A673 (cell line): ENCODE results near the gene CAPZB. TPM values are rescaled to one million over a fixed set of nuclear protein-coding genes. Genes with fewer than 3 reads are reported as not detected.

Experiments used
- BruUV-seq: library from RNA; stranded (reverse); fragments of 400-500 nt; replicated peaks from 2 replicates; lab custom pipeline; 2021; lab: Mats Ljungman, UMichigan
- CTCF ChIA-PET: fragments of 300-600 bp; sonication (Branson Sonifier 250); formaldehyde crosslinking; loops from one replicate; lab custom pipeline; 2022; ENCODE audit warnings: antibody characterized with exemption; lab: Charles Lee
- POLR2A ChIA-PET: fragments of 300-600 bp; sonication (Branson Sonifier 250); formaldehyde crosslinking; loops from one replicate; lab custom pipeline; 2022; ENCODE audit warnings: antibody characterized with exemption; ENCODE audit not compliant: low non-redundant PET; lab: Charles Lee
- DNase-seq: peaks from one replicate; pipeline ENCODE4 v3.0.0-alpha.2; 2015; ENCODE audit warnings: low spot score
- H3K27ac ChIP-seq: fragments of 200-600 bp; sonication (generic); 2 replicates; pipeline ENCODE4 v1.5.1; 2016; ENCODE audit warnings: mixed run types, low read depth, mild to moderate bottlenecking, mixed read lengths, antibody characterized with exemption, low read length; ENCODE audit not compliant: poor library complexity, severe bottlenecking
- H3K27me3 ChIP-seq: fragments of 200-600 bp; sonication (generic); replicated peaks from 2 replicates; pipeline ENCODE4 v1.6.1; 2017; ENCODE audit warnings: mixed run types, low read depth, mild to moderate bottlenecking, mixed read lengths, antibody characterized with exemption, low read length; ENCODE audit not compliant: insufficient read depth, poor library complexity
- H3K36me3 ChIP-seq: fragments of 200-600 bp; sonication (generic); 2 replicates; pipeline ENCODE4 v1.6.1; 2016; ENCODE audit warnings: mixed run types, mild to moderate bottlenecking, mixed read lengths, antibody characterized with exemption, low read length; ENCODE audit not compliant: insufficient read depth, poor library complexity, severe bottlenecking
- H3K4me1 ChIP-seq: fragments of 200-600 bp; sonication (generic); 2 replicates; pipeline ENCODE4 v1.6.1; 2017; ENCODE audit warnings: mixed run types, mild to moderate bottlenecking, mixed read lengths, antibody characterized with exemption, low read length; ENCODE audit not compliant: insufficient read depth, poor library complexity, severe bottlenecking
- H3K4me3 ChIP-seq: fragments of 200-600 bp; sonication (generic); 2 replicates; pipeline ENCODE4 v1.5.1; 2016; ENCODE audit warnings: low read depth, mixed run types, mild to moderate bottlenecking, mixed read lengths, low read length; ENCODE audit not compliant: poor library complexity, severe bottlenecking
- H3K9me3 ChIP-seq: fragments of 200-600 bp; sonication (generic); 2 replicates; pipeline ENCODE4 v1.6.1; 2016; ENCODE audit warnings: mixed run types, low read depth, mild to moderate bottlenecking, mixed read lengths, antibody characterized with exemption, low read length; ENCODE audit not compliant: poor library complexity, severe bottlenecking
- EZH2 ChIP-seq: fragments of 200-600 bp; sonication (generic); IDR thresholded peaks from 2 replicates; pipeline ENCODE4 v1.6.1; 2017; ENCODE audit warnings: borderline replicate concordance, low read depth, mild to moderate bottlenecking, mixed read lengths, antibody characterized with exemption, low read length; ENCODE audit not compliant: poor library complexity, severe bottlenecking
- intact Hi-C: fragments of 100-400 bp; cut with micrococcal nuclease; formaldehyde crosslinking; loops from one replicate; pipeline ENCODE4 v1.10.0; 2022; ENCODE audit not compliant: unreplicated experiment
- total RNA-seq: library from RNA; stranded (reverse); gene quantifications from 2 replicates; pipeline ENCODE4 v1.2.3, GENCODE V29; 2021
- TF ChIP-seq, protein P1 (sequence below): fragments of 300-800, 200-600 bp; sonication (generic); conservative IDR thresholded peaks from 2 replicates; pipeline ENCODE4 v1.5.1; 2017; ENCODE audit warnings: low read depth, mild to moderate bottlenecking, antibody characterized with exemption, low read length, moderate library complexity, mixed read lengths

CAPZB gene
- total RNA-seq, 1 experiment from 2014 or later: 214 TPM

DNA sequence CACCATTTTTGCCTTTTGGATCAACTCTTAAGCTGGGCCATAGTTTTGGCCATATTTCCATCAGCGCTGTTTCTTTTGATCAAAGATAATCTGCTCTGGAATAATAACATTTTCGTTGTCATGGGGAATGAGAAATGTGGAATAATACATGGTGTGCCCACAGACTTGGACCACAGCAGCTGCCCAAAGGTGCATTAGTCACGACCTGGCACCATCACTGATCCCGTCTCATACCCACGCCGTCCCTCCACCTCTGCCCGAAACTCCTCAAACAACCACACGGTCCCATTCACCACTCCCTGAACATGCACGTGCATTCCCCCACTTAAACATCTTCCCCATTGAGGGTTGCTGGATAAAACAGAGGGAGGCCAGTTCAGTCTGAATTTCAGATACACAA lies 96.4 kb downstream of the CAPZB start:
- Histone ChIP-seq H3K9me3 (no peaks in the 10 kb centered on the region), H3K27ac (no peak overlapping the region), H3K36me3 (no peaks in the 10 kb centered on the region), H3K4me1 (peaks cover 20% of the 10 kb centered on the region), H3K27me3 (no peaks in the 10 kb centered on the region), H3K4me3 (no peak overlapping the region)
- POLR2A ChIA-PET: no interaction called here
- no TSS peak for BruUV-seq
- DNase-seq: no peak
- no peak for TF ChIP-seq EZH2
- TF ChIP-seq, protein P1, sequence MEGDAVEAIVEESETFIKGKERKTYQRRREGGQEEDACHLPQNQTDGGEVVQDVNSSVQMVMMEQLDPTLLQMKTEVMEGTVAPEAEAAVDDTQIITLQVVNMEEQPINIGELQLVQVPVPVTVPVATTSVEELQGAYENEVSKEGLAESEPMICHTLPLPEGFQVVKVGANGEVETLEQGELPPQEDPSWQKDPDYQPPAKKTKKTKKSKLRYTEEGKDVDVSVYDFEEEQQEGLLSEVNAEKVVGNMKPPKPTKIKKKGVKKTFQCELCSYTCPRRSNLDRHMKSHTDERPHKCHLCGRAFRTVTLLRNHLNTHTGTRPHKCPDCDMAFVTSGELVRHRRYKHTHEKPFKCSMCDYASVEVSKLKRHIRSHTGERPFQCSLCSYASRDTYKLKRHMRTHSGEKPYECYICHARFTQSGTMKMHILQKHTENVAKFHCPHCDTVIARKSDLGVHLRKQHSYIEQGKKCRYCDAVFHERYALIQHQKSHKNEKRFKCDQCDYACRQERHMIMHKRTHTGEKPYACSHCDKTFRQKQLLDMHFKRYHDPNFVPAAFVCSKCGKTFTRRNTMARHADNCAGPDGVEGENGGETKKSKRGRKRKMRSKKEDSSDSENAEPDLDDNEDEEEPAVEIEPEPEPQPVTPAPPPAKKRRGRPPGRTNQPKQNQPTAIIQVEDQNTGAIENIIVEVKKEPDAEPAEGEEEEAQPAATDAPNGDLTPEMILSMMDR: no peak
- CTCF ChIA-PET: no interaction called here
- intact Hi-C loops: no loop called here

DNA sequence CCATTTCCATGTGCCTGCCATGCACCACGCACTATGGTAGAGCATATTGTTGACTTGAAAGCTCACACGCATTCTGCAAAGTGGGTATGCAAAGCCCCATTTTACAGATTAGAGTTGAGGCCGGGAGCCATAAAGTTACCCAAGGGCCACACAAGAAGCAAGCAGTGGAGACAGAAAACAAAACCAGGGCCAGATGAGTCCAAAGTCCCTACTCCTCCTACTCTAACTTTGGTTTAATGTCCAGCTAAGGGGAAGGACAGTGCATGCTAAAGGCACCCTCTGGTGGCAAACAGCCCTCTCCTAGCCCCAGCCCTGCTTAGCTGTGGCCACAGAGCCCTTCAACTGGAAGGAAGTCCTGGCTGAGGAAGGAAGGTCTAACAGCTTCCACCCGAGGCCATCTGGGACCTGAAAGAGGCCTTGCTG lies 98.3 kb downstream of the CAPZB start:
- ChIA-PET POLR2A (no interaction called here), CTCF (no interaction called here)
- intact Hi-C loops: no loop called here
- no peaks in the 10 kb centered on the region for H3K9me3 ChIP-seq
- H3K36me3 ChIP-seq: no peaks in the 10 kb centered on the region
- no peaks in the 10 kb centered on the region for H3K27me3 ChIP-seq
- DNase-seq: no peak
- no peak overlapping the region for H3K27ac ChIP-seq
- no peak for TF ChIP-seq EZH2
- TF ChIP-seq, protein P1: no peak
- no peak overlapping the region for H3K4me3 ChIP-seq
- H3K4me1 ChIP-seq: peaks cover 20% of the 10 kb centered on the region
- no TSS peak for BruUV-seq

- intact Hi-C loops: no loop called here
- ChIA-PET POLR2A (no interaction called here), CTCF (no interaction called here)
- Histone ChIP-seq H3K9me3 (no peaks in the 10 kb centered on the region), H3K4me3 (no peak overlapping the region), H3K36me3 (no peaks in the 10 kb centered on the region), H3K27ac (no peak overlapping the region), H3K27me3 (no peaks in the 10 kb centered on the region), H3K4me1 (peaks cover 11% of the 10 kb centered on the region)
- no peak for DNase-seq
- TF ChIP-seq, protein P1: no peak
- TF ChIP-seq EZH2: no peak
- no TSS peak for BruUV-seq
Observed at GRCh38 chr1:19385869-19386591, 99.3 kb downstream of the CAPZB start.
